Muscle of arm (tissue), 12 donors: ENCODE results near the gene UBN1. TPM values are rescaled to one million over a fixed set of nuclear protein-coding genes. Genes with fewer than 3 reads are reported as not detected.

ENCODE experiments used
- DNase-seq: peaks from one replicate; pipeline ENCODE4 v3.0.0-alpha.2; 2013
- polyA plus RNA-seq, 12 donors: library from polyadenylated mRNA; unstranded; fragments of 120-200 nt; gene quantifications; one replicate each; pipeline ENCODE4 v1.2.1, GENCODE V29; 2013; ENCODE audit not compliant: insufficient read length in 12 of 12

Gene UBN1
- polyA plus RNA-seq, 12 donors = 16.7 to 28.9 (median 19.7) TPM; not detected in 1

GRCh38 chr16:4931381-4931780 is 84.1 kb downstream of the UBN1 start:
- no peak for DNase-seq

Other genes with a start within 250 kb of the UBN1 start
- 10 to 100 TPM in 11 of 12 donors, not detected in 1; 11.2 to 44.0 (median 15.0) TPM for gene UBALD1, start 232.6 kb upstream of the UBN1 start, polyA plus RNA-seq
- 10 to 100 TPM in 11 of 12 donors, not detected in 1; 25.3 to 60.5 (median 33.1) TPM for gene MGRN1, start 222.7 kb upstream of the UBN1 start, polyA plus RNA-seq
- 10 to 100 TPM in 11 of 12 donors, not detected in 1; 13.6 to 55.0 (median 21.2) TPM for gene NUDT16L1, start 153.9 kb upstream of the UBN1 start, polyA plus RNA-seq
- 10 to 100 TPM in 9 of 12 donors, 1 to 10 TPM in 2, not detected in 1; 8.3 to 20.2 (median 12.7) TPM for gene ANKS3, start 113.2 kb upstream of the UBN1 start, polyA plus RNA-seq
- gene DNAAF8, start 112.9 kb upstream of the UBN1 start, polyA plus RNA-seq = 10 to 100 TPM in 1 of 12 donors, 1 to 10 TPM in 4, under 1 TPM in 6, not detected in 1; 0.78 to 13.1 (median 0.99) TPM
- gene ZNF500, start 80.3 kb upstream of the UBN1 start, polyA plus RNA-seq = 10 to 100 TPM in 4 of 12 donors, 1 to 10 TPM in 7, not detected in 1; 6.6 to 13.9 (median 9.8) TPM
- 10 to 100 TPM in 1 of 12 donors, not detected in 11; 14.2 TPM for gene SEPTIN12, start 59.1 kb upstream of the UBN1 start, polyA plus RNA-seq
- 1 to 10 TPM in 2 of 12 donors, under 1 TPM in 3, not detected in 7; 0.21 to 1.2 (median 0.36) TPM for gene SMIM22, start 52.1 kb upstream of the UBN1 start, polyA plus RNA-seq
- 10 to 100 TPM in 9 of 12 donors, 1 to 10 TPM in 2, not detected in 1; 7.7 to 27.6 (median 11.2) TPM for gene ROGDI, start 44.8 kb upstream of the UBN1 start, polyA plus RNA-seq
- gene GLYR1, start 193 bp upstream of the UBN1 start, polyA plus RNA-seq = 10 to 100 TPM in 11 of 12 donors, not detected in 1; 47.7 to 64.0 (median 56.2) TPM
- 10 to 100 TPM in 3 of 12 donors, 1 to 10 TPM in 5, under 1 TPM in 3, not detected in 1; 0.68 to 76.8 (median 1.1) TPM for gene PPL, start 89.7 kb downstream of the UBN1 start, polyA plus RNA-seq
- gene SEC14L5, start 110.8 kb downstream of the UBN1 start, polyA plus RNA-seq = 1 to 10 TPM in 3 of 12 donors, under 1 TPM in 8, not detected in 1; 0.35 to 1.5 (median 0.75) TPM
- 1 to 10 TPM in 10 of 12 donors, not detected in 2; 2.7 to 9.0 (median 4.5) TPM for gene NAGPA, start 186.5 kb downstream of the UBN1 start, polyA plus RNA-seq
- gene C16orf89, start 218.5 kb downstream of the UBN1 start, polyA plus RNA-seq = 1 to 10 TPM in 1 of 12 donors, under 1 TPM in 9, not detected in 2; 0.13 to 1.1 (median 0.40) TPM
- gene ALG1, start 224.4 kb downstream of the UBN1 start, polyA plus RNA-seq = 10 to 100 TPM in 10 of 12 donors, 1 to 10 TPM in 1, not detected in 1; 10.0 to 15.7 (median 11.9) TPM